NT2/D1 (cell line): ENCODE results near the gene VSIG10.

ENCODE experiments used
- YY1 ChIP-seq: IDR thresholded peaks from 2 replicates; pipeline ENCODE4 v1.6.1; 2011; ENCODE audit not compliant: insufficient read length, insufficient read depth
- ZNF274 ChIP-seq: IDR thresholded peaks from 2 replicates; pipeline ENCODE4 v1.6.1; 2011; ENCODE audit warnings: mild to moderate bottlenecking, low read depth, low read length

GRCh38 chr12:118102070-118102469 lies 1.7 kb downstream of the VSIG10 start:
- no peak for TF ChIP-seq YY1
- TF ChIP-seq ZNF274 = no peak
